HL-60 (cell line): Measurements from ENCODE around the gene LY86.
"Not testable (repeated sequence)": the region's sequence is repeated elsewhere in the genome, so short reads cannot be mapped to it uniquely, and the experiment has no call there.

Source experiments
- DNase-seq, 2 experiments: peaks; one replicate each; pipeline ENCODE4 v3.0.0-alpha.2; 2010 to 2020; ENCODE audit warnings: low read depth in 1 of 2, low spot score in 1 of 2
- H3K27ac ChIP-seq: fragments of 250-450 bp; sonication (Bioruptor Pico); replicated peaks from 2 replicates; pipeline ENCODE4 v1.5.1; 2020; ENCODE audit warnings: mild to moderate bottlenecking, moderate library complexity
- H3K27me3 ChIP-seq: fragments of 250-450 bp; sonication (Bioruptor Pico); 2 replicates; pipeline ENCODE4 v1.5.1; 2021; ENCODE audit warnings: mild to moderate bottlenecking, moderate library complexity; ENCODE audit not compliant: insufficient read depth, poor library complexity, severe bottlenecking
- H3K4me3 ChIP-seq: replicated peaks from 2 replicates; pipeline ENCODE4 v1.5.1; 2011; ENCODE audit warnings: mild to moderate bottlenecking, control low read depth, low read length; ENCODE audit not compliant: insufficient read depth
- CTCF ChIP-seq: IDR thresholded peaks from one replicate; pipeline ENCODE4 v1.5.1; 2011; ENCODE audit warnings: low read length, control low read depth, inconsistent platforms; ENCODE audit not compliant: insufficient read depth
- GABPA ChIP-seq: IDR thresholded peaks from 2 replicates; pipeline ENCODE4 v1.6.1; 2012; ENCODE audit warnings: low read depth
- POLR2AphosphoS5 ChIP-seq: IDR thresholded peaks from 2 replicates; pipeline ENCODE4 v1.6.1; 2012; ENCODE audit warnings: low read depth
- REST ChIP-seq: IDR thresholded peaks from 2 replicates; pipeline ENCODE4 v1.6.1; 2012; ENCODE audit warnings: low read depth; ENCODE audit not compliant: insufficient replicate concordance
- SPI1 ChIP-seq: IDR thresholded peaks from 2 replicates; pipeline ENCODE4 v1.6.1; 2012; ENCODE audit warnings: low read depth, mild to moderate bottlenecking, borderline replicate concordance

LY86 gene

GRCh38 chr6:6663421-6664135 lies 75.1 kb downstream of the LY86 start:
- no peak overlapping the region for H3K4me3 ChIP-seq
- no peak for DNase-seq
- TF ChIP-seq CTCF (no peak), SPI1 (no peak), REST (no peak), POLR2AphosphoS5 (no peak), GABPA (no peak)
- H3K27ac ChIP-seq, result no peak overlapping the region
- H3K27me3 ChIP-seq, result no peaks in the 10 kb centered on the region

GRCh38 chr6:6665555-6666243 lies 77.2 kb downstream of the LY86 start:
- H3K27me3 ChIP-seq, result no peaks in the 10 kb centered on the region
- TF ChIP-seq SPI1, result no peak
- TF ChIP-seq GABPA, result no peak
- no peak for TF ChIP-seq CTCF
- TF ChIP-seq POLR2AphosphoS5, result no peak
- no peak for TF ChIP-seq REST
- DNase-seq, result no peak
- no peak overlapping the region for H3K4me3 ChIP-seq
- H3K27ac ChIP-seq, result no peak overlapping the region

GRCh38 chr6:6670150-6670549 lies 81.6 kb downstream of the LY86 start:
- not testable (repeated sequence) for H3K27me3 ChIP-seq, DNase-seq, H3K27ac ChIP-seq, H3K4me3 ChIP-seq

GRCh38 chr6:6674872-6675271 lies 86.4 kb downstream of the LY86 start:
- H3K27ac ChIP-seq, result no peak overlapping the region
- no peak for TF ChIP-seq GABPA
- TF ChIP-seq POLR2AphosphoS5, result no peak
- no peak for TF ChIP-seq REST
- no peak for TF ChIP-seq SPI1
- TF ChIP-seq CTCF, result no peak
- DNase-seq, result no peak

More at GRCh38 chr6:6674872-6675271, 86.4 kb downstream of the LY86 start:
- Histone ChIP-seq H3K4me3 (no peak overlapping the region), H3K27me3 (no peaks in the 10 kb centered on the region)
